ENCODE data around the gene ASB5.

DNA sequence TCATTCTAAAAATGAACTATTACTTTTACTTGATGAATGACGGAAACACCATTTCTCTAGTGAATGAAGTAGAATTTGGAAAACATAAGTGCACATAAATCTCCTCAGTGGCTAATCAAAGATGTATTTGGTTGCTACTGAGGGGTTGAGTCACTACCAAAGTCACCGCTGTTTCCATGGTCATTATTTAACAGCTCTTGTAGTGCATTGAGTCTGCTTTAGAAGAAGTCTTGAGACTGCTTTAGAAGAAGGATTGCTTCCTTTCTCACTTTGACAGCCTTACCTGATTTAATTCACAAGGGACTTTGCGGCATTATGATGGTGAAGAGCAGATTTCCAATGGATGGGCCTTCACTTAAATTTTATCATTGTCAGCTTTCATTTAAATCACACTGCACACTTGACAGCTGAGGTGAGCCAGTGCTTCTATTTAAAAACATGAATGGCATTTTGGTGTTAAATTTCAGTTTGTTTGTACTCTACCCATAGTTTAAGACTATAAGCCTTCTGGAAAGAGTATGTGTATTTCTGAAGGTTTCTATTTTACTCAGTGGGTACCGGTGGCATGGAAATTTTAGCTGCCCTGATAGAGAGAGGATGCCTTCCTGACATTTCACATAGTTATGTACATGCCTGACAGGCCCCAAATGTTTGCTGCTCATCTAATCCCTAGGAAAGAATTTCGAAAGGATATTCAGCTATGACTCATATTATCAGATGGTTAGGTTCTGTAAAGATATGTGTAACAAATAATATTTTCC is 9.5 kb downstream of the ASB5 start:
- no peak for TF ChIP-seq GATA2 (IDR thresholded peaks at IDR 0.05; ENCODE audit: low read depth, low read length)
- no peak for TF ChIP-seq GATA3 (IDR thresholded peaks at IDR 0.05; ENCODE audit: low read depth, low read length)
